Measurements from ENCODE around the gene LRBA. TPM values are rescaled to one million over a fixed set of nuclear protein-coding genes. Genes with fewer than 3 reads are reported as not detected.

The LRBA gene
- total RNA-seq, 1 experiment from 2014 or later, result 55.3 TPM

- H4K8ac ChIP-seq (replicated peaks; ENCODE audit: insufficient read length, low read depth, low read length), result no peak overlapping the region
- H3K9ac ChIP-seq (ENCODE audit: extremely low read depth, insufficient read length, low read length), result no peak overlapping the region
- no peak overlapping the region for H2AK5ac ChIP-seq (ENCODE audit: insufficient read length, low read length)
- 100% methylated on average over 1 of the region's 3 CpGs for WGBS (ENCODE audit: extremely low coverage, insufficient read length, low lambda C conversion rate)
- H3K27ac ChIP-seq (ENCODE audit: insufficient read length, low read depth, low read length), result no peak overlapping the region
- Mint-ChIP-seq H3K4me3 (no peak overlapping the region), H3K9me3 (no peaks in the 10 kb centered on the region), H3K27me3 (ENCODE audit: low read depth) (peaks cover 27% of the 10 kb centered on the region), H3K27ac (no peak overlapping the region), H3K4me1 (peaks cover 16% of the 10 kb centered on the region in 2 experiments), H3K36me3 (ENCODE audit: insufficient read depth in 1 of 3, low read depth in 3 of 3) (0 out of 7 replicates have a peak, but pooled peaks cover 0 to 4% (median 0%) of the 10 kb centered on the region in 3 experiments)
- no peak for DNase-seq
- no peaks in the 10 kb centered on the region for H4K20me1 ChIP-seq (ENCODE audit: control insufficient read depth, insufficient read depth, insufficient read length)
- no peak overlapping the region for H3K14ac ChIP-seq (ENCODE audit: insufficient read depth, low read length)
- no peak overlapping the region for H3K4ac ChIP-seq (ENCODE audit: low read depth, low read length)
- H2BK12ac ChIP-seq (ENCODE audit: insufficient read length, low read depth, low read length), result no peak overlapping the region
- H3K9me3 ChIP-seq (ENCODE audit: control insufficient read depth, low read depth, low read length), result no peaks in the 10 kb centered on the region
- H3K56ac ChIP-seq (ENCODE audit: insufficient read length, low read depth, low read length), result no peak overlapping the region
- H2BK120ac ChIP-seq (ENCODE audit: low read depth, low read length, poor library complexity, severe bottlenecking), result no peak overlapping the region
- H2BK5ac ChIP-seq (ENCODE audit: insufficient read length, low read length), result no peak overlapping the region
- peaks cover 4% of the 10 kb centered on the region; the same call in 1 of the 2 replicates for H3K4me1 ChIP-seq (ENCODE audit: insufficient read depth, low read length)
- H2BK15ac ChIP-seq (ENCODE audit: low read depth, low read length), result no peak overlapping the region
- H4K5ac ChIP-seq (ENCODE audit: insufficient read length, low read depth, low read length), result no peak overlapping the region
- H3K23ac ChIP-seq (ENCODE audit: insufficient read length, low read depth, low read length), result no peak overlapping the region
- H3K18ac ChIP-seq (ENCODE audit: insufficient read length, low read depth, low read length), result no peak overlapping the region
- H3K79me1 ChIP-seq (ENCODE audit: insufficient read depth, low read depth, low read length, poor library complexity, severe bottlenecking), result no peaks in the 10 kb centered on the region
- peaks cover 3% of the 10 kb centered on the region for H3K23me2 ChIP-seq (ENCODE audit: insufficient read length, low read depth, low read length, poor library complexity, severe bottlenecking)
- no peak overlapping the region for H2BK20ac ChIP-seq (ENCODE audit: low read depth, low read length, poor library complexity, severe bottlenecking)
- no peak for TF ChIP-seq CTCF (conservative IDR thresholded peaks at IDR 0.05)
- no peak overlapping the region for H2AFZ ChIP-seq (ENCODE audit: low read length)
- no peak overlapping the region for H3K4me2 ChIP-seq (ENCODE audit: insufficient read depth, insufficient read length, low read length)
- peaks cover 6% of the 10 kb centered on the region; the same call in 1 of the 2 replicates for H3K27me3 ChIP-seq (ENCODE audit: insufficient read depth, low read length)
- no peaks in the 10 kb centered on the region for H3K79me2 ChIP-seq (ENCODE audit: insufficient read depth, low read length)
- no peak overlapping the region for H4K91ac ChIP-seq (ENCODE audit: insufficient read length, low read depth, low read length)
- no peak overlapping the region for H3T11ph ChIP-seq (ENCODE audit: low read length)
Measured at GRCh38 chr4:150369434-150370380, 645.4 kb downstream of the LRBA start.
